Fibroblast of villous mesenchyme (primary cell): ENCODE results near the gene EFEMP2. TPM values are rescaled to one million over a fixed set of nuclear protein-coding genes. Genes with fewer than 3 reads are reported as not detected.
A peak's percentile ranks its signal among the peaks of the same experiment; 100 is the strongest.

Experiments
- DNase-seq: peaks from one replicate; pipeline ENCODE4 v3.0.0-alpha.2; 2010; ENCODE audit warnings: low read depth
- H3K4me3 ChIP-seq: 2 replicates; pipeline ENCODE4 v1.5.1; 2011; ENCODE audit warnings: low read depth, mild to moderate bottlenecking, low read length
- total RNA-seq: library from RNA; depleted of rRNA; stranded (reverse); fragments of >200 nt; gene quantifications from 2 replicates; pipeline ENCODE4 v1.2.3, GENCODE V29; 2012
- TF ChIP-seq, protein P1 (sequence below): IDR thresholded peaks from 2 replicates; pipeline ENCODE4 v1.5.1; 2012; ENCODE audit warnings: low read depth, mild to moderate bottlenecking, low read length; ENCODE audit not compliant: insufficient read depth

EFEMP2 gene
- total RNA-seq, 1 donor: 77.7 TPM

DNA sequence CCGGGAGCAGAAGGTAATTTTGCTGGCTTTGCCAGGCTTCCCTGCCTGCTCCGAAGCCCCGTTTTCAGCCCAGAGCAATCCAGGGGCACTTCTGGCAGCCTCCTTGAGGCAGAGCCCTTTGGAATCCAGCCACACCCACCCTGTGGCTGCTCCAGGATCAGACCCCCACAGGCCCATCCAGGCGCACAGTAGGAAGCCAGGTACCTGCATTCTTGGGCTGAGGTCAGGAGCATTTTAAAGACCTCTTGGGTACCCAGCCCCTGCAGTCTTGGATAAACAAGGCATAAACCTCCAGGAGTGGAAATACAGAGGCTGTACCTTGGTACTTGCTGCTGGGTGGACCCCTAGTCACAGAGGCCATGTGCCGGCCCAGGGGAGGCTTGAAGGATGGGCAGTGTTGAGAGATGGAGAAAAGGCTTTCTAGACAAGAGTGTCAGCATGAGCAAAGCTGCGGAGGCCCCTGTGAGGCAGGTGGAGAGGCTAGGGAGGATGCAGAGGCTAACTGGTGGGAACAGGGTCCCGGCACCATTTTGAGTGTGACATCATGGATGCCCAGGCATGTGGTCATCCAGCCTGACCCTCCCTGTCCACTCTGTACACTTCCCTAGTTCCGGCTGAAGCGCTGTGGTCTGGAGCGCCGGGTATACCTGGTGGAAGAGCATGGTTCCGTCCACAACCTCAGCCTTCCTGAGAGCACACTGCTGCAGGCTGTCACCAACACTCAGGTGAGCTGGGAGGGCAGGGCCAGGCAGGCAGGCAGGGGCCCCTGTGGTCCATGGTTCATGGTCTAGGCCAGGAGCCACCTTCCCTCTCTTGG is 8.5 kb downstream of the EFEMP2 start:
- H3K4me3 ChIP-seq: no peak overlapping the region
- TF ChIP-seq, protein P1, sequence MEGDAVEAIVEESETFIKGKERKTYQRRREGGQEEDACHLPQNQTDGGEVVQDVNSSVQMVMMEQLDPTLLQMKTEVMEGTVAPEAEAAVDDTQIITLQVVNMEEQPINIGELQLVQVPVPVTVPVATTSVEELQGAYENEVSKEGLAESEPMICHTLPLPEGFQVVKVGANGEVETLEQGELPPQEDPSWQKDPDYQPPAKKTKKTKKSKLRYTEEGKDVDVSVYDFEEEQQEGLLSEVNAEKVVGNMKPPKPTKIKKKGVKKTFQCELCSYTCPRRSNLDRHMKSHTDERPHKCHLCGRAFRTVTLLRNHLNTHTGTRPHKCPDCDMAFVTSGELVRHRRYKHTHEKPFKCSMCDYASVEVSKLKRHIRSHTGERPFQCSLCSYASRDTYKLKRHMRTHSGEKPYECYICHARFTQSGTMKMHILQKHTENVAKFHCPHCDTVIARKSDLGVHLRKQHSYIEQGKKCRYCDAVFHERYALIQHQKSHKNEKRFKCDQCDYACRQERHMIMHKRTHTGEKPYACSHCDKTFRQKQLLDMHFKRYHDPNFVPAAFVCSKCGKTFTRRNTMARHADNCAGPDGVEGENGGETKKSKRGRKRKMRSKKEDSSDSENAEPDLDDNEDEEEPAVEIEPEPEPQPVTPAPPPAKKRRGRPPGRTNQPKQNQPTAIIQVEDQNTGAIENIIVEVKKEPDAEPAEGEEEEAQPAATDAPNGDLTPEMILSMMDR: no peak
- no peak for DNase-seq

DNA sequence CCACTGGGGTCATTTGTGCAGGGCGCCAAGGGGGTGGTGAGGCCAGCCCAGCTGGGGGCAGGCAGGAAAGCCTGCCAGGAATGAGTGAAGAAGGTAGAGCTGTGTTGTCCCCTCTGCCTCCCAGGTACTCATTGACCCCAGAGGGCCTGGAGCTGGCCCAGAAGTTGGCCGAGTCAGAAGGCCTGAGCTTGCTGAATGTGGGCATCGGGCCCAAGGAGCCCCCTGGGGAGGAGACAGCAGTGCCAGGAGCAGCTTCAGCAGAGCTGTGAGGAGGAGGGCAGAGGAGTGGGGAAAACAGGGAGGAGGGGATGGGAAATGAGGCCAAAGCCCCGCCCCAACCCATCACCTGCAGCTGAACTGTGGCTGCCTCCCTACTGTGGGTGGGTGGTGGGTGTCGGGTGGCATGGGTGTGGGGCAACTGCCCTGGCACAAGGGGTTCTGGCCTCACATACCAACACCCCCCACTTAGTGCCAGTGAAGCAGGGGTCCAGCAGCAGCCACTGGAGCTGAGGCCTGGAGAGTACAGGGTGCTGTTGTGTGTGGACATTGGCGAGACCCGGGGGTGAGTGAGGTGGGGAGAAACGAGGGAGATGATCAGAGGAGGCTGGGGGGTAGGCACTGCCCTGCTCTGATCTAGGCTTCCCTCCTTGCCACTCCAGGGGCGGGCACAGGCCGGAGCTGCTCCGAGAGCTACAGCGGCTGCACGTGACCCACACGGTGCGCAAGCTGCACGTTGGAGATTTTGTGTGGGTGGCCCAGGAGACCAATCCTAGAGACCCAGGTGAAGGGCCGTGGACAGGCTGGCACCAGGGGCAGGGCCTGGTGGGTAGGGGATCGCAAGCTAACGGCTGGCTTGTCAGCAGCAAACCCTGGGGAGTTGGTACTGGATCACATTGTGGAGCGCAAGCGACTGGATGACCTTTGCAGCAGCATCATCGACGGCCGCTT is 9.4 kb downstream of the EFEMP2 start:
- H3K4me3 ChIP-seq: no peak overlapping the region
- DNase-seq: no peak
- TF ChIP-seq, protein P1: no peak

DNA sequence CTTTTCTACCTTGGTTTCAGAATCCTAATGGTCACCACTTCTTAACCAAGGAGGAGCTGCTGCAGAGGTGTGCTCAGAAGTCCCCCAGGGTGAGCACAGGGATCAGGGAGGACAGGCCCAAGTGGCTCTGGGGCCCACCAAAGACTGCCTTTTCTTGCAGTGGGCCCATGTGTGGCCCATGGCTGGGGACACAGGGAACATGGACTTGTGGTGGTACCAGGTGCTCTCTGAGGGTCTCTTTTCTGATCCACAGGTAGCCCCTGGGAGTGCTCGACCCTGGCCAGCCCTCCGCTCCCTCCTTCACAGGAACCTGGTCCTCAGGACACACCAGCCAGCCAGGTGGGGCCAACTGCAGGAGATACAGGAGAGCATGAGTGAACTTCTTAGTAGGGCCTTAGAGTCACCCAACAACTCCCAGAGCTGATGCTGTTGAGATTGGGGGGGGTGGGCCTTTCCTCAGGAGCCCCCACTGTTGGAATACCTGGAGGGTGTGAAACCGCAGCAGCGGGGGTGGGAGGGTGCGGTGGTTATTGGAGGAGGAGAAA is 10.3 kb downstream of the EFEMP2 start:
- TF ChIP-seq, protein P1: no peak
- DNase-seq: no peak
- H3K4me3 ChIP-seq: no peak overlapping the region

DNA sequence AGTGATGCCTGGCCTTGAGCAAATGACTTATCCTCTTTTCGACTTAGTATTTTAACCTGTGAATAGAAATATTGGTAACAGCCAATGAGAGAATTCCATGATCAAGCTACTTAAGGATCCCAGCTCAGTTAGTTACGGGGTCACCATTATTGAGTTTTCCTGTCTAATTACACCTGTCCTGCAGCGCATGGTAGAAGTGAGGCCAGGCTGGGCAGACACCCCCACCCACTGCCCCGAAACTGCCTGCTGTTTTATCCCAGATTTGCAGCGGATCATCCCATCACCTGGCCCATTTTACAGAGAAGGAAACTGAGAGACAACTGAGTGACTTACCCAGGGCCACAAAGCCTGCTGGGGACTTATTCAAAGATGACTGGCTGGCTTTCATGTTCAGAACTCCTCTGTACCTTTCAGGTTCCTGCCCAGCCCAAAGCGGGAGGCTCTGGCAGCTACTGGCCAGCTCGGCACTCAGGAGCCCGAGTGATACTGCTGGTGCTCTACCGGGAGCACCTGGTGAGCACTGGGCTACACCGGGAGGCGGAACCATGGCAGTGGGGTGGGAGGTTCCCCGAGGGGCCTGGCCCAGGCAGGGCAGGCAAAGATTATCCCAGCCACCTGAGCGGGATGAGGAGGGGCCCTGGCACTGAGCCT is 10.9 kb downstream of the EFEMP2 start:
- DNase-seq: no peak
- TF ChIP-seq, protein P1: no peak
- H3K4me3 ChIP-seq: peak overlapping the region; percentile 94

DNA sequence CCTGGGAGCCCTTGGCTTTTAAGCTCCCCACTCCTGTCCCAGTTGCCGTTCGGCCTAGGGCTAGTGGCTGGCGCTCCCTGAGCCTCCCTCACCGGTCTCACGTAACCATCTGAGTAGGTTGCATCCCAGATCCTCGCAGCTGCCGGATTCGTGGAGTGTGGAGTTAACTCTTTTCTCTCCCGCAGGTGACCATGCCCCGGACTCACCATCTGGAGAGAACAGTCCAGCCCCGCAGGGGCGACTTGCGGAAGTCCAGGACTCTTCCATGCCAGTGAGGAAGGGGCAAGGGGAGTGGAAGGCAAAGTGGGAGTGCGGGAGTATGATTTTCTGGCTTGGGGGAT is 11.5 kb downstream of the EFEMP2 start:
- peak overlapping the region; percentile 94 for H3K4me3 ChIP-seq
- DNase-seq: no peak
- TF ChIP-seq, protein P1: no peak
